GM12878 (cell line): ENCODE results near the gene TAS2R41. TPM values are rescaled to one million over a fixed set of nuclear protein-coding genes. Genes with fewer than 3 reads are reported as not detected.

Experiments
- ATAC-seq: fragments of 200-7000 bp; cut with Tn5 transposase; 3 replicates; pipeline ENCODE4 v1.9.1; 2020; ENCODE audit warnings: mild to moderate bottlenecking, moderate library complexity
- BruUV-seq: library from RNA; stranded (reverse); fragments of 400-500 nt; replicated peaks from 2 replicates; lab custom pipeline; 2021; lab: Mats Ljungman, UMichigan
- CTCF ChIA-PET: fragments of 300-600 bp; sonication (Branson Sonifier 250); formaldehyde crosslinking; extraction: SDS; loops from one replicate; lab custom pipeline; 2021; ENCODE audit warnings: inconsistent platforms; lab: Yijun Ruan, JAX
- POLR2A ChIA-PET: fragments of 350-600 bp; formaldehyde crosslinking; extraction: SDS; loops from one replicate; lab custom pipeline; 2021; ENCODE audit warnings: inconsistent platforms; lab: Charles Lee
- RAD21 ChIA-PET: fragments of 300-600 bp; sonication (Branson Sonifier 250); formaldehyde crosslinking; loops from one replicate; lab custom pipeline; 2023; ENCODE audit warnings: antibody characterized with exemption; ENCODE audit not compliant: unreplicated experiment; lab: Charles Lee
- SMC1A ChIA-PET: fragments of 300-600 bp; sonication (Branson Sonifier 250); formaldehyde crosslinking; loops from one replicate; lab custom pipeline; 2023; ENCODE audit not compliant: unreplicated experiment, uncharacterized antibody; lab: Charles Lee
- DNase-seq: peaks from one replicate; pipeline ENCODE4 v3.0.0-alpha.2; 2011; ENCODE audit warnings: low read depth, low spot score
- FAIRE-seq: peaks from 3 replicates; lab custom pipeline; 2011; peaks lifted over from hg19 to GRCh38; lab: Jason Lieb, UNC
- H2AFZ ChIP-seq: 2 replicates; pipeline ENCODE4 v1.6.0; 2011; ENCODE audit warnings: low read depth, low read length, control low read depth; ENCODE audit not compliant: control insufficient read depth
- H3K27ac ChIP-seq: 2 replicates; pipeline ENCODE4 v1.5.1; 2011; ENCODE audit warnings: control low read depth; ENCODE audit not compliant: control insufficient read depth, insufficient read depth
- H3K27me3 ChIP-seq, 2 experiments: replicated peaks in 1 of 2; 2 replicates each; pipeline versions ENCODE4 v1.6.0 to v1.6.1; 2011; ENCODE audit warnings: low read length in 1 of 2; ENCODE audit not compliant: control insufficient read depth in 2 of 2, insufficient read depth in 2 of 2
- H3K36me3 ChIP-seq, 2 experiments: 2 replicates each; pipeline ENCODE4 v1.5.1; 2011; ENCODE audit warnings: low read length in 1 of 2; ENCODE audit not compliant: control insufficient read depth in 2 of 2, insufficient read depth in 2 of 2
- H3K4me1 ChIP-seq: 2 replicates; pipeline ENCODE4 v1.6.1; 2011; ENCODE audit warnings: mild to moderate bottlenecking, low read length, moderate library complexity, mixed read lengths; ENCODE audit not compliant: control insufficient read depth, insufficient read depth
- H3K4me2 ChIP-seq: 2 replicates; pipeline ENCODE4 v1.6.0; 2011; ENCODE audit warnings: control low read depth; ENCODE audit not compliant: control insufficient read depth, insufficient read depth
- H3K4me3 ChIP-seq: fragments of 200-600 bp; sonication (generic); 2 replicates; pipeline ENCODE4 v1.5.1; 2016
- H3K79me2 ChIP-seq: 2 replicates; pipeline ENCODE4 v1.6.0; 2011; ENCODE audit warnings: low read length; ENCODE audit not compliant: control insufficient read depth, insufficient read depth
- H3K9ac ChIP-seq: 2 replicates; pipeline ENCODE4 v1.8.0; 2011; ENCODE audit warnings: low read length, control low read depth, mixed read lengths; ENCODE audit not compliant: control insufficient read depth, insufficient read depth
- H3K9me3 ChIP-seq: replicated peaks from 3 replicates; pipeline ENCODE4 v1.5.1; 2011; ENCODE audit warnings: mild to moderate bottlenecking, low read length; ENCODE audit not compliant: control insufficient read depth, insufficient read depth
- H4K20me1 ChIP-seq: 2 replicates; pipeline ENCODE4 v1.6.0; 2011; ENCODE audit not compliant: control insufficient read depth, insufficient read depth
- EED ChIP-seq: sonication (generic); IDR thresholded peaks from 2 replicates; pipeline ENCODE4 v1.6.1; 2016; ENCODE audit warnings: antibody characterized with exemption, low read depth
- EZH2 ChIP-seq: IDR thresholded peaks from 2 replicates; pipeline ENCODE4 v1.6.1; 2012; ENCODE audit warnings: low read depth, mild to moderate bottlenecking, control low read depth, inconsistent platforms, low read length, borderline replicate concordance; ENCODE audit not compliant: control insufficient read depth
- FOXM1 ChIP-seq: IDR thresholded peaks from 2 replicates; pipeline ENCODE4 v1.6.1; 2012; ENCODE audit warnings: low read depth, mild to moderate bottlenecking, inconsistent platforms, low read length, moderate library complexity
- HDGF ChIP-seq: fragments of 450-650 bp; IDR thresholded peaks from 2 replicates; pipeline ENCODE4 v1.6.1; 2016; ENCODE audit warnings: antibody characterized with exemption
- IRF4 ChIP-seq: IDR thresholded peaks from 2 replicates; pipeline ENCODE4 v1.6.1; 2011; ENCODE audit warnings: low read depth, low read length
- RBBP5 ChIP-seq: fragments of 200-600 bp; sonication (generic); conservative IDR thresholded peaks from 2 replicates; pipeline ENCODE4 v1.6.1; 2016
- SIX5 ChIP-seq: IDR thresholded peaks from 2 replicates; pipeline ENCODE4 v1.6.1; 2011; ENCODE audit warnings: mild to moderate bottlenecking, low read depth, low read length, moderate library complexity; ENCODE audit not compliant: severe bottlenecking
- SMAD5 ChIP-seq: IDR thresholded peaks from 2 replicates; pipeline ENCODE4 v1.6.1; 2016; ENCODE audit warnings: antibody characterized with exemption, low read depth
- SMARCA5 ChIP-seq: fragments of 450-650 bp; IDR thresholded peaks from 2 replicates; pipeline ENCODE4 v1.6.1; 2017; ENCODE audit warnings: mild to moderate bottlenecking
- WRNIP1 ChIP-seq: IDR thresholded peaks from 2 replicates; pipeline ENCODE4 v1.6.1; 2011; ENCODE audit warnings: low read depth, low read length, improper control_type of control experiment, borderline replicate concordance
- ZBED1 ChIP-seq: IDR thresholded peaks from 2 replicates; pipeline ENCODE4 v1.6.1; 2016; ENCODE audit warnings: borderline replicate concordance
- ZZZ3 ChIP-seq: IDR thresholded peaks from 2 replicates; pipeline ENCODE4 v1.6.1; 2011; ENCODE audit warnings: low read depth; ENCODE audit not compliant: control insufficient read depth, insufficient read length
- WGBS: methylation state at CpG from one replicate; pipeline ENCODE4 v1.1.6; 2016; ENCODE audit warnings: low lambda C conversion rate; ENCODE audit not compliant: insufficient replicate concordance, insufficient coverage; ENCODE audit errors: missing lambda C conversion rate; 5-methylcytosine and 5-hydroxymethylcytosine counted together
- in situ Hi-C: fragments of 300-500 bp; cut with MboI; formaldehyde crosslinking; loops from 9 replicates; pipeline ENCODE4 v1.14.3; 2018; ENCODE audit warnings: mixed read lengths
- intact Hi-C: fragments of 100-400 bp; cut with micrococcal nuclease; formaldehyde crosslinking; loops from one replicate; pipeline ENCODE4 v1.14.2; 2022; ENCODE audit not compliant: unreplicated experiment
- polyA plus RNA-seq, 11 experiments: library from polyadenylated mRNA; depleted of rRNA in 4 of 11; unstranded in 6 of 11; stranded (reverse) in 5 of 11; fragments of >200 nt; fragmentation: Nextera tagmentation in 4 of 11; fragmentation: Illumina TruSeq in 1 of 11; extraction: Ambion mirVana in 4 of 11; extraction: Trizol in 1 of 11; gene quantifications; 1 replicate in 1 of 11; 2 replicates in 10 of 11; pipeline versions ENCODE4 v1.2.1 to v1.2.3, GENCODE V29; 2011 to 2016; ENCODE audit warnings: inconsistent platforms in 2 of 11, missing spikeins in 2 of 11, low read depth in 1 of 11
- total RNA-seq, 4 experiments: library from RNA; depleted of rRNA in 3 of 4; stranded (reverse); fragments of >200 nt in 3 of 4; fragmentation: Illumina TruSeq in 1 of 4; extraction: Trizol in 1 of 4; gene quantifications; 2 replicates each; pipeline versions ENCODE4 v1.2.1 to v1.2.3, GENCODE V29; 2013 to 2021
- TF ChIP-seq, protein P1 (sequence below): fragments of 450-650 bp; IDR thresholded peaks from 2 replicates; pipeline ENCODE4 v1.6.1; 2017; ENCODE audit warnings: borderline replicate concordance

Gene TAS2R41
- total and polyA plus RNA-seq, 10 of the 15 experiments (the other 5 are each of a cell fraction or from before 2014, with no cell fraction given): not detected

DNA sequence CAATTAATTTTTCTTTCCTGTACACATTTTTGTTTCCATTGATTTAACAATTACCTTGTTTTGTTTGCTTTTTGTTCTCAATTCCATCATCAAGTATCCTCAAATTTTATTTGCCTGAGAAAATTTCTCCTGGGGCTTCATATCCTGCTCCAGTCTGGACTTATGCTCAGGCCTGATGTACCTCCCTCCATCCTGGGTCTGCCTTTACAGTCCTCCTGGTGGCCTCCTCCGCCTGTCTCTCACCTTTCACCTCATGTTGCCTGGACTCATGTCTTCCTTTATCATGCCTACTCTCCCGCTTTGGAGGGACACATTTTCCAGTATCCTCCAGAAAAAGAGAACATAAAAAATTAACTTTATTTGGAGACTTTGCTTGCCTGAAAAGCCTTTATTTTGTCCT lies 46.6 kb upstream of the TAS2R41 start:
- RAD21 ChIA-PET: no interaction called here
- CTCF ChIA-PET: interaction anchor here (1.1 to 1.2 kb wide), 2 partner anchors 14 to 16 kb away, joined by 3 to 4 read pairs; no protein-coding TSS in a partner anchor
- TF ChIP-seq HDGF (no peak), EZH2 (no peak), SMARCA5 (no peak), FOXM1 (no peak), ZZZ3 (no peak), SIX5 (no peak), ZBED1 (no peak), WRNIP1 (no peak), SMAD5 (no peak), RBBP5 (no peak), EED (no peak), IRF4 (no peak)
- TF ChIP-seq, protein P1, sequence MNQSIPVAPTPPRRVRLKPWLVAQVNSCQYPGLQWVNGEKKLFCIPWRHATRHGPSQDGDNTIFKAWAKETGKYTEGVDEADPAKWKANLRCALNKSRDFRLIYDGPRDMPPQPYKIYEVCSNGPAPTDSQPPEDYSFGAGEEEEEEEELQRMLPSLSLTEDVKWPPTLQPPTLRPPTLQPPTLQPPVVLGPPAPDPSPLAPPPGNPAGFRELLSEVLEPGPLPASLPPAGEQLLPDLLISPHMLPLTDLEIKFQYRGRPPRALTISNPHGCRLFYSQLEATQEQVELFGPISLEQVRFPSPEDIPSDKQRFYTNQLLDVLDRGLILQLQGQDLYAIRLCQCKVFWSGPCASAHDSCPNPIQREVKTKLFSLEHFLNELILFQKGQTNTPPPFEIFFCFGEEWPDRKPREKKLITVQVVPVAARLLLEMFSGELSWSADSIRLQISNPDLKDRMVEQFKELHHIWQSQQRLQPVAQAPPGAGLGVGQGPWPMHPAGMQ: no peak
- POLR2A ChIA-PET: no interaction called here
- no peak overlapping the region for H2AFZ ChIP-seq
- no TSS peak for BruUV-seq
- no peaks in the 10 kb centered on the region for H3K79me2 ChIP-seq
- DNase-seq: no peak
- no peak for ATAC-seq
- WGBS: 23% methylated on average over 2 of the region's 2 CpGs
- SMC1A ChIA-PET: interaction anchor here (1.0 kb wide), 2 partner anchors 8 to 31 kb away, joined by 3 read pairs; no protein-coding TSS in a partner anchor
- no peaks in the 10 kb centered on the region; a peak in 1 of 4 replicates for H3K27me3 ChIP-seq
- no peaks in the 10 kb centered on the region for H3K4me1 ChIP-seq
- intact Hi-C loops: no loop called here
- H4K20me1 ChIP-seq: no peaks in the 10 kb centered on the region
- in situ Hi-C loops: no loop called here
- no peaks in the 10 kb centered on the region for H3K9me3 ChIP-seq
- no peaks in the 10 kb centered on the region for H3K36me3 ChIP-seq
- no peak overlapping the region for H3K4me2 ChIP-seq
- no peak for FAIRE-seq
- no peak overlapping the region for H3K27ac ChIP-seq
- H3K9ac ChIP-seq: no peak overlapping the region
- no peak overlapping the region for H3K4me3 ChIP-seq
